Smooth muscle cell (in vitro differentiated cells): ENCODE data around the gene SYTL5. TPM values are rescaled to one million over a fixed set of nuclear protein-coding genes. Genes with fewer than 3 reads are reported as not detected.
A peak's percentile ranks its signal among the peaks of the same experiment; 100 is the strongest.

Experiments used
- DNase-seq: peaks from one replicate; lab custom pipeline; 2025; ENCODE audit not compliant: unreplicated experiment; lab: John Stamatoyannopoulos, UW
- H2AFZ ChIP-seq: fragments of 200-600 bp; sonication (generic); 2 replicates; pipeline ENCODE4 v1.6.0; 2016; ENCODE audit warnings: antibody characterized with exemption, low read depth, mild to moderate bottlenecking
- H3F3A ChIP-seq: fragments of 200-600 bp; sonication (generic); 2 replicates; pipeline ENCODE4 v1.6.0; 2017; ENCODE audit warnings: antibody characterized with exemption, low read depth
- H3K27ac ChIP-seq: fragments of 200-600 bp; sonication (generic); 2 replicates; pipeline ENCODE4 v1.5.1; 2016; ENCODE audit warnings: low read depth, mild to moderate bottlenecking
- H3K27me3 ChIP-seq: fragments of 200-600 bp; sonication (generic); 2 replicates; pipeline ENCODE4 v1.6.1; 2016; ENCODE audit warnings: low read depth, mild to moderate bottlenecking
- H3K36me3 ChIP-seq: fragments of 200-600 bp; sonication (generic); 2 replicates; pipeline ENCODE4 v1.5.1; 2016; ENCODE audit warnings: low read depth
- H3K4me1 ChIP-seq: fragments of 200-600 bp; sonication (generic); 2 replicates; pipeline ENCODE4 v1.5.1; 2016; ENCODE audit warnings: low read depth
- H3K4me2 ChIP-seq: fragments of 200-600 bp; sonication (generic); 2 replicates; pipeline ENCODE4 v1.6.0; 2016; ENCODE audit warnings: mild to moderate bottlenecking
- H3K4me3 ChIP-seq: fragments of 200-600 bp; sonication (generic); 2 replicates; pipeline ENCODE4 v1.5.1; 2016; ENCODE audit warnings: mild to moderate bottlenecking
- H3K79me2 ChIP-seq: fragments of 200-600 bp; sonication (generic); 2 replicates; pipeline ENCODE4 v1.6.0; 2016; ENCODE audit warnings: low read depth, mild to moderate bottlenecking
- H3K9ac ChIP-seq: fragments of 200-600 bp; sonication (generic); 2 replicates; pipeline ENCODE4 v1.6.0; 2016; ENCODE audit warnings: low read depth
- H3K9me3 ChIP-seq: fragments of 200-600 bp; sonication (generic); replicated peaks from 2 replicates; pipeline ENCODE4 v1.5.1; 2016; ENCODE audit warnings: low read depth
- H4K20me1 ChIP-seq: fragments of 200-600 bp; sonication (generic); 2 replicates; pipeline ENCODE4 v1.6.0; 2016; ENCODE audit warnings: low read depth
- CTCF ChIP-seq: fragments of 200-600 bp; sonication (generic); IDR thresholded peaks from 2 replicates; pipeline ENCODE4 v1.5.1; 2017; ENCODE audit warnings: borderline replicate concordance, mild to moderate bottlenecking, antibody characterized with exemption; ENCODE audit not compliant: insufficient read depth, poor library complexity, severe bottlenecking
- WGBS: methylation state at CpG from one replicate; pipeline ENCODE4 v1.1.7; 2016; ENCODE audit warnings: low lambda C conversion rate; 5-methylcytosine and 5-hydroxymethylcytosine counted together
- polyA plus RNA-seq: library from polyadenylated mRNA; unstranded; fragments of >200 nt; fragmentation: Nextera tagmentation; extraction: Ambion mirVana; gene quantifications from 2 replicates; pipeline ENCODE4 v1.2.1, GENCODE V29; 2016
- total RNA-seq: library from RNA; depleted of rRNA; stranded (reverse); fragments of >200 nt; gene quantifications from 2 replicates; pipeline ENCODE4 v1.2.3, GENCODE V29; 2014

SYTL5 gene
- total and polyA plus RNA-seq, 2 experiments from 2014 or later = 0.27 to 2.3 TPM

- DNase-seq = no peak
- H2AFZ ChIP-seq = no peak overlapping the region
Observed at GRCh38 chrX:38163193-38163592, 156.8 kb downstream of the SYTL5 start.

GRCh38 chrX:38165023-38165422 lies 158.7 kb downstream of the SYTL5 start:
- H3K27me3 ChIP-seq = no peaks in the 10 kb centered on the region
- H3K4me1 ChIP-seq = no peaks in the 10 kb centered on the region
- no peak overlapping the region for H3K27ac ChIP-seq
- no peaks in the 10 kb centered on the region for H3K9me3 ChIP-seq
- H3K4me3 ChIP-seq = no peak overlapping the region
- H4K20me1 ChIP-seq = no peaks in the 10 kb centered on the region
- H3K36me3 ChIP-seq = no peaks in the 10 kb centered on the region
- TF ChIP-seq CTCF = no peak
- H2AFZ ChIP-seq = no peak overlapping the region
- H3K4me2 ChIP-seq = no peak overlapping the region
- H3K79me2 ChIP-seq = no peaks in the 10 kb centered on the region
- DNase-seq = no peak
- 89% methylated on average over 1 of the region's 1 CpG for WGBS
- H3F3A ChIP-seq = no peaks in the 10 kb centered on the region
- no peak overlapping the region for H3K9ac ChIP-seq

More at GRCh38 chrX:38163193-38163592, 156.8 kb downstream of the SYTL5 start:
- H3K36me3 ChIP-seq = no peaks in the 10 kb centered on the region
- no peak overlapping the region for H3K4me3 ChIP-seq
- H3K4me1 ChIP-seq = no peaks in the 10 kb centered on the region
- no peaks in the 10 kb centered on the region for H3F3A ChIP-seq
- H3K27me3 ChIP-seq = no peaks in the 10 kb centered on the region
- H3K4me2 ChIP-seq = no peak overlapping the region
- TF ChIP-seq CTCF = no peak
- H3K9ac ChIP-seq = no peak overlapping the region
- H3K9me3 ChIP-seq = no peaks in the 10 kb centered on the region
- H4K20me1 ChIP-seq = no peaks in the 10 kb centered on the region
- no peak overlapping the region for H3K27ac ChIP-seq
- H3K79me2 ChIP-seq = no peaks in the 10 kb centered on the region

- 46% methylated on average over 2 of the region's 2 CpGs for WGBS
- Histone ChIP-seq H3K27ac (no peak overlapping the region), H3K9me3 (no peaks in the 10 kb centered on the region), H3K4me2 (no peak overlapping the region), H3K4me3 (no peak overlapping the region), H3K79me2 (no peaks in the 10 kb centered on the region), H4K20me1 (no peaks in the 10 kb centered on the region), H3K27me3 (no peaks in the 10 kb centered on the region), H3K4me1 (no peaks in the 10 kb centered on the region), H3K9ac (no peak overlapping the region), H2AFZ (no peak overlapping the region), H3K36me3 (no peaks in the 10 kb centered on the region), H3F3A (no peaks in the 10 kb centered on the region)
- peak; percentile 72 for TF ChIP-seq CTCF
- no peak for DNase-seq
Observed at GRCh38 chrX:38166478-38167083, 160.2 kb downstream of the SYTL5 start.

- Histone ChIP-seq H4K20me1 (no peaks in the 10 kb centered on the region), H3K9me3 (no peaks in the 10 kb centered on the region), H3K4me1 (no peaks in the 10 kb centered on the region), H3K79me2 (no peaks in the 10 kb centered on the region), H3K27me3 (no peaks in the 10 kb centered on the region), H3K4me2 (no peak overlapping the region), H3K9ac (no peak overlapping the region), H3K36me3 (no peaks in the 10 kb centered on the region), H3F3A (no peaks in the 10 kb centered on the region), H2AFZ (no peak overlapping the region), H3K27ac (no peak overlapping the region), H3K4me3 (no peak overlapping the region)
- 72% methylated on average over 1 of the region's 1 CpG for WGBS
- TF ChIP-seq CTCF = no peak
- DNase-seq = no peak
Observed at GRCh38 chrX:38170556-38170955, 164.2 kb downstream of the SYTL5 start.
